GM12874 (cell line): ENCODE results near the gene XRN1.

Experiments used
- TF ChIP-seq, protein P1 (sequence below): IDR thresholded peaks from 2 replicates; pipeline ENCODE4 v1.5.1; 2011; ENCODE audit warnings: low read depth, mild to moderate bottlenecking, control low read depth, low read length, moderate library complexity; ENCODE audit not compliant: insufficient read depth

The XRN1 gene

DNA sequence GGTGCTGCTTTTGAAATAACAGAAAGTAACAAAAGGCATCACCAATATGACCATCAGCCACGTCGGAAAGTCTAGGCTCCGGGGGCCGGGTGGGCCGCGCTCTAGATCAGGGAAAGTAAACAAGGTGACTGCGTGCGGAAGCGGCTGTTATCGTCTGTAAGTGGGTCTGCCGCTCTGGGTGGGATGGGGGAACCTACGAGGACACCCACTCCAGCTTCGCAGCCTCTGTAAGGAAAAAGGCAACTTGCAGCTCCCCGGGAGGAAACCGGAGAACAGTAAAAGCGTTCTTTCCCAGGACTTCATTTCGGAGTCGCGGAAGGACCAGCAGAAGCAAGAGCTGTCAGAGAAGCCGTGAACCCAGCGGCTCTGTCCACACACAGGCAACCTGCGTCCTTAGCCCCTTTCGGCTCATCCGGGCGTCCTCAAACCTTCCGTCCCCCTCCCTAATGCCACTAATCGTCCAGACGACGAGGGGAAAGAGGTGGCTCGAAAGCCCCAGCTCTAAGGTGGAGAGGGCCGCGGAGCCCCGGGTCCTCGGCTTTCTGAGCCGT lies 461 bp downstream of the XRN1 start:
- TF ChIP-seq, protein P1, sequence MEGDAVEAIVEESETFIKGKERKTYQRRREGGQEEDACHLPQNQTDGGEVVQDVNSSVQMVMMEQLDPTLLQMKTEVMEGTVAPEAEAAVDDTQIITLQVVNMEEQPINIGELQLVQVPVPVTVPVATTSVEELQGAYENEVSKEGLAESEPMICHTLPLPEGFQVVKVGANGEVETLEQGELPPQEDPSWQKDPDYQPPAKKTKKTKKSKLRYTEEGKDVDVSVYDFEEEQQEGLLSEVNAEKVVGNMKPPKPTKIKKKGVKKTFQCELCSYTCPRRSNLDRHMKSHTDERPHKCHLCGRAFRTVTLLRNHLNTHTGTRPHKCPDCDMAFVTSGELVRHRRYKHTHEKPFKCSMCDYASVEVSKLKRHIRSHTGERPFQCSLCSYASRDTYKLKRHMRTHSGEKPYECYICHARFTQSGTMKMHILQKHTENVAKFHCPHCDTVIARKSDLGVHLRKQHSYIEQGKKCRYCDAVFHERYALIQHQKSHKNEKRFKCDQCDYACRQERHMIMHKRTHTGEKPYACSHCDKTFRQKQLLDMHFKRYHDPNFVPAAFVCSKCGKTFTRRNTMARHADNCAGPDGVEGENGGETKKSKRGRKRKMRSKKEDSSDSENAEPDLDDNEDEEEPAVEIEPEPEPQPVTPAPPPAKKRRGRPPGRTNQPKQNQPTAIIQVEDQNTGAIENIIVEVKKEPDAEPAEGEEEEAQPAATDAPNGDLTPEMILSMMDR: no peak

DNA sequence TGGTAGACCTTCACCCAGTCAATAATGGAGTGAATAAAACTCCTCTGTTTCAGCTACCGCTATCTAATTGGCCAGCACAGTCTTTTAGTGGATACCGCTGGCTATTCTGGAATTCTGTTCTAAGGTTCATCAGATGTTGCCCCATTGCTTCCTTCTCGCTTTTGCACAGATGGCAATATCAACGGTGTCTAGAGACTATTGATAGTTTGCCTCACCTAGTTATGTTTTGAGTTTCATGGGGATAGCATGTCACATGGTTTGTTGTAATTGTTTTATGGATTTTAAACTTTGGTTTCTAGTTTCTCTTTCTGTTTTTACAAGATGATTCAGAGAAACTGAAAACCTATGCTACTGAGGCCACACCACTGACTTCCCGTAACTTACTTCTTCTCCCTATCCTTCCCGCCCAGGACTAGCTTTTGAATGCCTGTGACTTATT lies 2.0 kb downstream of the XRN1 start:
- TF ChIP-seq, protein P1: no peak

DNA sequence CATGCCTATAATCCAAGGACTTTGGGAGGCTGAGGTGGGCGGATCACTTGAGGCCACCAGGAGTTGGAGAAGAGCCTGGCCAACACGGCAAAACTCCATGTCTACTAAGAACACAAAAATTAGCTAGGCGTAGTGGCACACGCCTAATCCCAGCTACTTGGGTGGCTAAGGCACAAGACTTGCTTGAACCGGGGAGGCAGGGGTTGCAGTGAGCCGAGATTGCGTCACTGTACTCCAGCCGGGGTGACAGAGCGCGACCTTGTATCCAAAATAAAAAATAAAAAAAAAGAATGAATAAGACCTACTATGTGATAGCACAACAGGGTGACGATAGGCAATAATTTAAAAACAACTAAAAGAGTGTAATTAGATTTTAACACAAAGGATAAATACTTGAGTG lies 3.5 kb downstream of the XRN1 start:
- TF ChIP-seq, protein P1: no peak

DNA sequence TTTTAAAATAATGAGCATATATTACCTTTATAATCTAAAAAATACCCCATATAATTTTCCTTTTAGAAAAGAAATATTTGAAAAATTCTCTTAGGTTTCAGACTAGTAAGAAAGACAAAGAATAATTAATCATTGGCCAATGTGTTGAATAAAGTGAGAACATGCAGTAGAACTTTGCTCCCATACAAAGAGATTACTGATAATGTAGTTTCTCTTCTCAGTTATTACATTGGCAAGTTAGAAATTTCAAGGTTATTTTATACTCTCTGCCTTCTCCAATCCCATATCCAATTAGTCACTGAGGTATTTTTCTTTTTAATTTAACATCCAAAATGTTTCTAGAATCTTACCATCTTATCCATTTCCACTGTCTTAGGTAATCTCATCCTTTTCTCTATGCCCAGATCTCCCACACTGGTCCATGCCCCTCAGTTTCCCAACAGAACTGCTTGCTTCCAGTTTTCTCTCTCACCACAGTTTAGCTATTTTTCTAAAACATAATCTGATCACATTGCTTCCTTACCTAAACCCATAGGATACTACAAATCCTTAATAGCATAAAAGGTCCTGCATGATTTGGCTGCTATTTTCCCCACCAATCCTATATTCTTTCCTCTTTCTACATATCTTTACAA lies 10.8 kb downstream of the XRN1 start:
- TF ChIP-seq, protein P1: no peak

DNA sequence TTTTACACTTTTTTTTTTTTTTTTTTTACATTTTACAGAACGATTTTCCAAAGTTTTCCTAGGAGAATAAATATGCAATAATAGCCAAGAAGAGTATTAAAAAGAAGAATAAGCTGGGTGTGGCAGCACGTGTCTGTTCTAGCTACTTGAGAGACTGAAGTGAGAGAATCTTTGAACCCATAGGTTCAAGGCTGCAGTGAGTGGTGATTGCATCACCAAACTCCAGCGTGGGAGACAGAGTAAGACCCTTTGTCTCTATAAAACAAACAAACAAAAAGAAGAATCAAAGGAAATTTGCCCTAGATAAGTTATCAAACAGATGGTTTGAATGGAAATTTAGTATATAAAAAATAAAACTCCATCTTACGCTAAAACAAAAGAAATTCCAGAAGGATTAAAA lies 13.3 kb downstream of the XRN1 start:
- TF ChIP-seq, protein P1: no peak

DNA sequence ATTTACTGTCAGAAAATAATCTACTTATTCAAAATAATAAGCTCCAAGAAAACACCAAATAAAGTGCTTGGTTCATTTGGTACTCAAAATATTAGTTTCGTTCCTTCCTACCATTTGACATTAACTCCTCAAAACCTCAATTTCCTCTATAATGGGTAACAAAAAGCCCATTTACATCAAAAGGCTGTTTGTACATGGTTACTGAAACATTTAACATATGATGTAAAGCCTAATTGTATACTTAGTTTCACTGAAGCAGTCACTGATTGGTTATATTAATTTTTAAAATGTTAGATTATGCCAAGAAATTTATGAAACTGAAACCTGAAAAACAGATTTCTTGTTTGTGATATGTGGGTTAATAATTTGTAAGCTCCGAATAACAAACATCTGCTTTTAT lies 14.7 kb downstream of the XRN1 start:
- TF ChIP-seq, protein P1: no peak

DNA sequence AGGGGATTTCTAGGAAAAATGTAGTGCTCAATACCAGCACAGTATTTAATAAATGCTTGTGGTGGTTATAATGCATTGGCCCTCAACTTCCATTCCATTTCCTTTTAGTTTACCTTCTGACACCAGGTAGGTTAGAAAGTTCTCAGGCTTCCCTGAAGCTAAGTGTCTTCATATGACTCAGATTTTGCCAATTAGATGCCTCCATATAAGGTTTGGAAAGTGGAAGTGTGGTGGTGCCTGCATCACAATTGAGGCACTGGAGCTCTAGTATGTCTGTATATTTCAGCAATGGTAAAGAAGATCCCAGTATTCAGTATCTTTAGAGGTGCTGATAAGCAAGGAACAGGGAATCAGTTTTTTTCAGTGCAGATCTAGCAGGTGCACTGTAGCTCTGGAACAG lies 18.3 kb downstream of the XRN1 start:
- TF ChIP-seq, protein P1: no peak
